ENCODE measurements around the gene CENPF.

- TF ChIP-seq POLR2AphosphoS5 (IDR thresholded peaks at IDR 0.05; ENCODE audit: low read depth, low read length): no peak
- TF ChIP-seq POLR2A (IDR thresholded peaks at IDR 0.05; ENCODE audit: low read depth, low read length): no peak
- no peak for TF ChIP-seq TAF1 (IDR thresholded peaks at IDR 0.05; ENCODE audit: borderline replicate concordance, low read depth, low read length)
Observed at GRCh38 chr1:214633686-214634085, 30.7 kb downstream of the CENPF start.
